Panc1 (cell line): ENCODE data around the gene FAM216A. TPM values are rescaled to one million over a fixed set of nuclear protein-coding genes. Genes with fewer than 3 reads are reported as not detected.

ENCODE experiments used
- ATAC-seq: fragments of 200-7000 bp; cut with Tn5 transposase; 2 replicates; pipeline ENCODE4 v1.9.1; 2020; ENCODE audit warnings: mild to moderate bottlenecking, moderate library complexity
- BruUV-seq: library from RNA; stranded (reverse); fragments of 400-500 nt; replicated peaks from 2 replicates; lab custom pipeline; 2021; lab: Mats Ljungman, UMichigan
- CTCF ChIA-PET: fragments of 300-600 bp; sonication (Branson Sonifier 250); formaldehyde crosslinking; loops from one replicate; lab custom pipeline; 2022; ENCODE audit warnings: antibody characterized with exemption; lab: Charles Lee
- POLR2A ChIA-PET: fragments of 300-600 bp; sonication (Branson Sonifier 250); formaldehyde crosslinking; loops from one replicate; lab custom pipeline; 2022; ENCODE audit warnings: antibody characterized with exemption; lab: Charles Lee
- DNase-seq: peaks from one replicate; pipeline ENCODE4 v3.0.0-alpha.2; 2010; ENCODE audit warnings: low read depth, low spot score
- H3K27ac ChIP-seq: 2 replicates; pipeline ENCODE4 v1.5.1; 2011; ENCODE audit warnings: mild to moderate bottlenecking, low read length, inconsistent platforms
- H3K27me3 ChIP-seq: fragments of 200-500 bp; sonication (Bioruptor generic); 2 replicates; pipeline ENCODE4 v1.6.0; 2014; ENCODE audit warnings: low read length, inconsistent platforms; ENCODE audit not compliant: control insufficient read depth, insufficient read depth
- H3K36me3 ChIP-seq: fragments of 200-500 bp; sonication (Bioruptor generic); 2 replicates; pipeline ENCODE4 v1.5.1; 2014; ENCODE audit warnings: inconsistent platforms, mild to moderate bottlenecking, low read length, moderate library complexity; ENCODE audit not compliant: control insufficient read depth, insufficient read depth
- H3K4me1 ChIP-seq: 2 replicates; pipeline ENCODE4 v1.5.1; 2011; ENCODE audit warnings: inconsistent platforms, mild to moderate bottlenecking, low read length, moderate library complexity; ENCODE audit not compliant: control insufficient read depth, insufficient read depth
- H3K4me3 ChIP-seq, 2 experiments: 2 replicates each; pipeline ENCODE4 v1.5.1; 2011 to 2012; ENCODE audit warnings: low read depth in 2 of 2, low read length in 2 of 2, mild to moderate bottlenecking in 2 of 2, inconsistent platforms in 1 of 2, moderate library complexity in 1 of 2
- H3K9me3 ChIP-seq: fragments of 200-500 bp; sonication (Bioruptor generic); 2 replicates; pipeline ENCODE4 v1.5.1; 2014; ENCODE audit warnings: low read depth, mild to moderate bottlenecking, inconsistent platforms, low read length, moderate library complexity; ENCODE audit not compliant: control insufficient read depth, insufficient read depth
- POLR2AphosphoS5 ChIP-seq: IDR thresholded peaks from 2 replicates; pipeline ENCODE4 v1.6.1; 2012; ENCODE audit warnings: mild to moderate bottlenecking, low read depth, low read length, moderate library complexity
- SIN3A ChIP-seq: IDR thresholded peaks from 2 replicates; pipeline ENCODE4 v1.6.1; 2012; ENCODE audit warnings: low read depth, mild to moderate bottlenecking, low read length, moderate library complexity, borderline replicate concordance; ENCODE audit not compliant: insufficient read depth
- TCF7L2 ChIP-seq: IDR thresholded peaks from 2 replicates; pipeline ENCODE4 v1.6.1; 2011; ENCODE audit warnings: mild to moderate bottlenecking, low read depth, low read length, inconsistent platforms
- in situ Hi-C: cut with HindIII; loops from 2 replicates; pipeline ENCODE4 v1.10.0; 2016; ENCODE audit warnings: low sequenced_read_pairs, low pct_unique_long_range_greater_than_20kb
- intact Hi-C: fragments of 100-400 bp; cut with micrococcal nuclease; formaldehyde crosslinking; loops from one replicate; pipeline ENCODE4 v1.10.0; 2022; ENCODE audit not compliant: unreplicated experiment
- total RNA-seq: library from RNA; stranded (reverse); gene quantifications from one replicate; pipeline ENCODE4 v1.2.1, GENCODE V29; 2021; ENCODE audit not compliant: unreplicated experiment
- TF ChIP-seq, protein P1 (sequence below), 2 experiments: IDR thresholded peaks; 2 replicates each; pipeline ENCODE4 v1.6.1; 2011 to 2012; ENCODE audit warnings: low read depth in 2 of 2, control low read depth in 1 of 2, low read length in 1 of 2, mild to moderate bottlenecking in 1 of 2, moderate library complexity in 1 of 2; ENCODE audit not compliant: insufficient read depth in 1 of 2
- TF ChIP-seq, protein P2 (sequence below): fragments of 450-650 bp; IDR thresholded peaks from 2 replicates; pipeline ENCODE4 v1.5.1; 2017; ENCODE audit warnings: mild to moderate bottlenecking

The FAM216A gene
- total RNA-seq, 1 experiment from 2014 or later: 22.3 TPM

DNA sequence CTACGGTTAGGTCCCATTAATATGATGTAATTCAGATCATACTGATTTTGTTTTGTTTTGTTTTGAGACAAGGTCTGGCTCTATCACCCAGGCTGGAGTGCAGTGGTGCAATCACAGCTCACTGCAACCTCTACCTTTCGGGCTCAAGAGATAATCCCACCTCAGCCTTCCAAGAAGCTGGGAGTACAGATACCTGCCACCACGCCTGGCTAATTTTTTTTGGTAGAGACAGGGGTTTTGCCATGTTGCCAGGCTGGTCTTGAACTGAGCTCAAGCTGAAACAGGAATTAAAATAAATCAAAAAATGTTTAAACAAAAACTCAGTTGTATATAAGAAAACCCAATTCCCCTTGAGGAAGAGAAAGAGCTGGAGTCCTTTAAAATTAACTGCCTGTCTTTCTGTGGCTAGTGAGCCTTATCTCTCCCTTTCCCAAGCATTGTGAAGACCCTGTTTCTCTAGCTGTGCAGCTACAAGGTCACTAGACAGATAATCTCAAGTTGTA is 47.4 kb upstream of the FAM216A start:
- Histone ChIP-seq H3K36me3 (no peaks in the 10 kb centered on the region), H3K4me3 (no peak overlapping the region), H3K27me3 (no peaks in the 10 kb centered on the region), H3K4me1 (no peaks in the 10 kb centered on the region; the same call in 1 of the 2 replicates), H3K27ac (no peak overlapping the region), H3K9me3 (no peaks in the 10 kb centered on the region)
- TF ChIP-seq SIN3A: no peak
- TF ChIP-seq, protein P1, sequence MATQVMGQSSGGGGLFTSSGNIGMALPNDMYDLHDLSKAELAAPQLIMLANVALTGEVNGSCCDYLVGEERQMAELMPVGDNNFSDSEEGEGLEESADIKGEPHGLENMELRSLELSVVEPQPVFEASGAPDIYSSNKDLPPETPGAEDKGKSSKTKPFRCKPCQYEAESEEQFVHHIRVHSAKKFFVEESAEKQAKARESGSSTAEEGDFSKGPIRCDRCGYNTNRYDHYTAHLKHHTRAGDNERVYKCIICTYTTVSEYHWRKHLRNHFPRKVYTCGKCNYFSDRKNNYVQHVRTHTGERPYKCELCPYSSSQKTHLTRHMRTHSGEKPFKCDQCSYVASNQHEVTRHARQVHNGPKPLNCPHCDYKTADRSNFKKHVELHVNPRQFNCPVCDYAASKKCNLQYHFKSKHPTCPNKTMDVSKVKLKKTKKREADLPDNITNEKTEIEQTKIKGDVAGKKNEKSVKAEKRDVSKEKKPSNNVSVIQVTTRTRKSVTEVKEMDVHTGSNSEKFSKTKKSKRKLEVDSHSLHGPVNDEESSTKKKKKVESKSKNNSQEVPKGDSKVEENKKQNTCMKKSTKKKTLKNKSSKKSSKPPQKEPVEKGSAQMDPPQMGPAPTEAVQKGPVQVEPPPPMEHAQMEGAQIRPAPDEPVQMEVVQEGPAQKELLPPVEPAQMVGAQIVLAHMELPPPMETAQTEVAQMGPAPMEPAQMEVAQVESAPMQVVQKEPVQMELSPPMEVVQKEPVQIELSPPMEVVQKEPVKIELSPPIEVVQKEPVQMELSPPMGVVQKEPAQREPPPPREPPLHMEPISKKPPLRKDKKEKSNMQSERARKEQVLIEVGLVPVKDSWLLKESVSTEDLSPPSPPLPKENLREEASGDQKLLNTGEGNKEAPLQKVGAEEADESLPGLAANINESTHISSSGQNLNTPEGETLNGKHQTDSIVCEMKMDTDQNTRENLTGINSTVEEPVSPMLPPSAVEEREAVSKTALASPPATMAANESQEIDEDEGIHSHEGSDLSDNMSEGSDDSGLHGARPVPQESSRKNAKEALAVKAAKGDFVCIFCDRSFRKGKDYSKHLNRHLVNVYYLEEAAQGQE (IDR thresholded peaks at IDR 0.05; ENCODE audit: insufficient read depth in 1 of 2, low read depth in 2 of 2, low read length in 1 of 2): no peak
- TF ChIP-seq, protein P2, sequence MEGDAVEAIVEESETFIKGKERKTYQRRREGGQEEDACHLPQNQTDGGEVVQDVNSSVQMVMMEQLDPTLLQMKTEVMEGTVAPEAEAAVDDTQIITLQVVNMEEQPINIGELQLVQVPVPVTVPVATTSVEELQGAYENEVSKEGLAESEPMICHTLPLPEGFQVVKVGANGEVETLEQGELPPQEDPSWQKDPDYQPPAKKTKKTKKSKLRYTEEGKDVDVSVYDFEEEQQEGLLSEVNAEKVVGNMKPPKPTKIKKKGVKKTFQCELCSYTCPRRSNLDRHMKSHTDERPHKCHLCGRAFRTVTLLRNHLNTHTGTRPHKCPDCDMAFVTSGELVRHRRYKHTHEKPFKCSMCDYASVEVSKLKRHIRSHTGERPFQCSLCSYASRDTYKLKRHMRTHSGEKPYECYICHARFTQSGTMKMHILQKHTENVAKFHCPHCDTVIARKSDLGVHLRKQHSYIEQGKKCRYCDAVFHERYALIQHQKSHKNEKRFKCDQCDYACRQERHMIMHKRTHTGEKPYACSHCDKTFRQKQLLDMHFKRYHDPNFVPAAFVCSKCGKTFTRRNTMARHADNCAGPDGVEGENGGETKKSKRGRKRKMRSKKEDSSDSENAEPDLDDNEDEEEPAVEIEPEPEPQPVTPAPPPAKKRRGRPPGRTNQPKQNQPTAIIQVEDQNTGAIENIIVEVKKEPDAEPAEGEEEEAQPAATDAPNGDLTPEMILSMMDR: no peak
- TF ChIP-seq TCF7L2: no peak
- TF ChIP-seq POLR2AphosphoS5: no peak
- BruUV-seq: no TSS peak
- ChIA-PET CTCF (no interaction called here), POLR2A (no interaction called here)
- DNase-seq (no peak), ATAC-seq (no peak)
- intact Hi-C loops (no loop called here), in situ Hi-C loops (no loop called here)

DNA sequence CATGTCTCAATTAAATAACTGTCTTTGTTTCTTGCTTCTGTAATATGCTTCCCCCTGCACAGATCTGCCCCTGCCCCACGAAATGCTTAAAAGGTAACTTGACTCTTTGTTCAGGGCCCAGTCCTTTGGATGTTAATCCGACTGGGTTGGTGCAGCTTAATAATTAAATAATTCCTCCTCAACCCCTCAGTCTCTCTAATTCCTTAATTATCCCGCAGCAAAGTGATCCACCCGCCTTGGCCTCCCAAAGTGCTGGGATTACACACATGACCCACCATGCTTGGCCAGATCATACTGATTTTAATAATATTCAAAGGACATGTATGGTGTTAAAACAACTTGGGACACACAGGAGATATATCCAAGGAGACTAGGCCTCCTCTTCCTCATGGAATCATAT is 46.9 kb upstream of the FAM216A start:
- H3K4me1 ChIP-seq: no peaks in the 10 kb centered on the region; the same call in 1 of the 2 replicates
- ATAC-seq: no peak
- POLR2A ChIA-PET: no interaction called here
- BruUV-seq: no TSS peak
- DNase-seq: no peak
- TF ChIP-seq, protein P2: no peak
- TF ChIP-seq, protein P1 (IDR thresholded peaks at IDR 0.05; ENCODE audit: insufficient read depth in 1 of 2, low read depth in 2 of 2, low read length in 1 of 2): no peak
- TF ChIP-seq POLR2AphosphoS5 (no peak), SIN3A (no peak), TCF7L2 (no peak)
- intact Hi-C loops (no loop called here), in situ Hi-C loops (no loop called here)
- no peak overlapping the region for H3K27ac ChIP-seq
- no peaks in the 10 kb centered on the region for H3K27me3 ChIP-seq
- H3K9me3 ChIP-seq: no peaks in the 10 kb centered on the region
- H3K4me3 ChIP-seq: no peak overlapping the region
- CTCF ChIA-PET: no interaction called here
- no peaks in the 10 kb centered on the region for H3K36me3 ChIP-seq
